GM19023 (cell line): ENCODE results near the gene VEZT.
A peak's percentile ranks its signal among the peaks of the same experiment; 100 is the strongest.

ENCODE experiments used
- ATAC-seq: cut with Tn5 transposase; IDR thresholded peaks from one replicate; pipeline ENCODE4 v1.9.1; 2021; ENCODE audit warnings: mild to moderate bottlenecking, moderate library complexity; ENCODE audit not compliant: unreplicated experiment

Gene VEZT

GRCh38 chr12:95200128-95200894 is 17.3 kb upstream of the VEZT start:
- no peak for ATAC-seq

- ATAC-seq = no peak
Observed at GRCh38 chr12:95201056-95201670, 16.4 kb upstream of the VEZT start.

GRCh38 chr12:95202691-95203486 is 14.7 kb upstream of the VEZT start:
- no peak for ATAC-seq

- no peak for ATAC-seq
Observed at GRCh38 chr12:95203487-95204030, 14.0 kb upstream of the VEZT start.

GRCh38 chr12:95204141-95204866 is 13.3 kb upstream of the VEZT start:
- ATAC-seq = no peak

GRCh38 chr12:95205016-95205624 is 12.5 kb upstream of the VEZT start:
- ATAC-seq = no peak

- ATAC-seq = no peak
Observed at GRCh38 chr12:95205685-95206084, 11.9 kb upstream of the VEZT start.

- ATAC-seq = no peak
Observed at GRCh38 chr12:95206916-95207315, 10.7 kb upstream of the VEZT start.

- ATAC-seq = no peak
Observed at GRCh38 chr12:95207407-95207806, 10.2 kb upstream of the VEZT start.

- no peak for ATAC-seq
Observed at GRCh38 chr12:95208678-95209077, 8.9 kb upstream of the VEZT start.

GRCh38 chr12:95212586-95212985 is 5.0 kb upstream of the VEZT start:
- no peak for ATAC-seq

GRCh38 chr12:95213119-95213518 is 4.5 kb upstream of the VEZT start:
- no peak for ATAC-seq

- ATAC-seq = no peak
Observed at GRCh38 chr12:95213928-95214327, 3.7 kb upstream of the VEZT start.

- ATAC-seq = no peak
Observed at GRCh38 chr12:95214466-95214865, 3.1 kb upstream of the VEZT start.

- no peak for ATAC-seq
Observed at GRCh38 chr12:95215949-95216348, 1.7 kb upstream of the VEZT start.

- ATAC-seq = peak; percentile 28
Observed at GRCh38 chr12:95216711-95217376, 763 bp upstream of the VEZT start.

GRCh38 chr12:95218150-95219133 is 835 bp downstream of the VEZT start:
- peak; percentile 0 for ATAC-seq

- ATAC-seq = no peak
Observed at GRCh38 chr12:95220190-95220589, 2.6 kb downstream of the VEZT start.

- no peak for ATAC-seq
Observed at GRCh38 chr12:95220726-95221125, 3.1 kb downstream of the VEZT start.
